ENCODE data around the gene ATP9B.

ATP9B gene

DNA sequence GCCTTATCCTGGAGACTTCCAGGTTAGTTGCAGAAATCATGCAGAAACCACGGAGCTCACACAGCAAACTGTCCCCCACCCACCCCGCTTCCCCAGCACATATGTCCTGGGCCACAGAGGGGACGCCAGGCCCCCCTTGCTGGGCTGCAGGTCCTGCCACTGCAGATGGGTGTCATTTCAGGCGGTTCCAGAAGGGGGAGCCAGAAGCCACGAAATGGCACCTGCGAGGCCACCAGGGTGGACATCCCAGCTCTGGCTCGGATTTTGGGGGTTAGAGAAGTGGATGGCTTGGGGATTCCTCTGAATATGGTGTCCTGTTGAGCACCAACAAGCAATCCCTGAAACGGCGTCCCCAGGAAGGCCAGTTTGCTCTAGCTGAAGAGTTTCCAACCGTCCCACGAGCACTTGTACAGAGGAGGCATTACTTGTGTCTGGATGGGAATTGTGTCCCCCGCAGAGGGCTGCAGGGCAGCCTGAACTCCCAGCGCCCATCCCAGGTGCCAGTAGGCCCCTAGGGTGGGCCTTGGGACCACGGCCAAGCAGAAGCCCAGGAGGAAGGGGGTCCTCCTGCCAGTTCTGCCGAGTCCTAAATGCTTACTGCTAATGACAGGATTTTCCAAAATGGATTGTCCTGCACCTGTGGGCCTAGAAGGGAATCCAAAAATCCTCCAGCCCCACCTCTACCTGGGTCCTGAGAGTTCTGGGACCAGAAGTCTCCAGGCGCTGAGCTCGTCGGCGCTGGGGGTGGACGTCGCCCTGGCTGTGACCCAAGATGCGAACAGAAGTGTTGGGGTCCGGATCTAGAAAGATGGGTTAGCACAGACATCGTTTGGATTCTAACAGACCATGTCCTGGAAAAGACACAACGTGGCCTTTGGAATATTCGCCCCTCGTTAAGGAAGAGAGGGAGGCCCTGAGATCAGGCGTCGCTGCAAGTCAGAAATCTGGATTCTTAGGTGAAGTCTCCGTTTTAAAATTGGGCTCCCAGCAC, 311.9 kb downstream of the ATP9B start:
- H3K36me3 ChIP-seq (ENCODE audit: control insufficient read depth, insufficient read depth, low read length), result no peaks in the 10 kb centered on the region
- H3K4me3 ChIP-seq (ENCODE audit: extremely low read depth, insufficient read depth, low read length, poor library complexity, severe bottlenecking), result no peak overlapping the region
- peaks cover 3% of the 10 kb centered on the region for H3K4me1 ChIP-seq (ENCODE audit: control insufficient read depth, insufficient read depth, low read length, poor library complexity, severe bottlenecking)
- no peaks in the 10 kb centered on the region for H3K9me3 ChIP-seq (ENCODE audit: control insufficient read depth, low read length)
- 67 to 68% methylated on average over 26 to 29 of the region's 30 CpGs for WGBS, 2 experiments (ENCODE audit: insufficient coverage in 2 of 2)
- H3K27ac ChIP-seq (ENCODE audit: low read depth, low read length, severe bottlenecking), result no peak overlapping the region

DNA sequence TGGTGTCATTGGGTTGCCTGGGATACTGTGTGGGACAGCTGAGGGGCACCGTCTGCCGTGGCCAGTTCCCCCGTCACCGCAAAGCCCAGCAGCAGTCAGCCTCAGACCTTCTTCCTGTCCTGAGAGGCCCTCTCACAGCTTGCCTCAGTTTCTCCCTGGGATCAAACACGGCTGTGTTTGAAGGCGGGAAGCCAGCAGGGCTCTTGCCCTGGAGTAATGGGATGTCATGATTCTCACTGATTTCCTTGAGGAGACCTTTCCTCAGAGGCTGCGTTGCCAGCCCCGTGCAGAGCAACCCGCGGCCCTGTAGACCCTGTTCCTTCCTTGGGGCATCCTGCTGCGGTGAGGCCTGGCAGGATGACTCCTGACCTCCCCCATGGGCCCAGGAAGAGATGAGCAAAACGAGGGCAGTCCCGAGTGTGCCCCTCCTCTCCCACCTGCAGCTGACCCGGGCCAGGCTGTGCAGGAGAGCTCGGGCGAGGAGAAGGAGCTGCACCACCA, 312.7 kb downstream of the ATP9B start:
- 85 to 92% methylated on average over 10 to 12 of the region's 16 CpGs for WGBS, 2 experiments (ENCODE audit: insufficient coverage in 2 of 2)
- H3K4me1 ChIP-seq (ENCODE audit: control insufficient read depth, insufficient read depth, low read length, poor library complexity, severe bottlenecking), result peaks cover 3% of the 10 kb centered on the region
- no peaks in the 10 kb centered on the region for H3K9me3 ChIP-seq (ENCODE audit: control insufficient read depth, low read length)
- no peaks in the 10 kb centered on the region for H3K36me3 ChIP-seq (ENCODE audit: control insufficient read depth, insufficient read depth, low read length)
- no peak overlapping the region for H3K4me3 ChIP-seq (ENCODE audit: extremely low read depth, insufficient read depth, low read length, poor library complexity, severe bottlenecking)
- H3K27ac ChIP-seq (ENCODE audit: low read depth, low read length, severe bottlenecking), result no peak overlapping the region

DNA sequence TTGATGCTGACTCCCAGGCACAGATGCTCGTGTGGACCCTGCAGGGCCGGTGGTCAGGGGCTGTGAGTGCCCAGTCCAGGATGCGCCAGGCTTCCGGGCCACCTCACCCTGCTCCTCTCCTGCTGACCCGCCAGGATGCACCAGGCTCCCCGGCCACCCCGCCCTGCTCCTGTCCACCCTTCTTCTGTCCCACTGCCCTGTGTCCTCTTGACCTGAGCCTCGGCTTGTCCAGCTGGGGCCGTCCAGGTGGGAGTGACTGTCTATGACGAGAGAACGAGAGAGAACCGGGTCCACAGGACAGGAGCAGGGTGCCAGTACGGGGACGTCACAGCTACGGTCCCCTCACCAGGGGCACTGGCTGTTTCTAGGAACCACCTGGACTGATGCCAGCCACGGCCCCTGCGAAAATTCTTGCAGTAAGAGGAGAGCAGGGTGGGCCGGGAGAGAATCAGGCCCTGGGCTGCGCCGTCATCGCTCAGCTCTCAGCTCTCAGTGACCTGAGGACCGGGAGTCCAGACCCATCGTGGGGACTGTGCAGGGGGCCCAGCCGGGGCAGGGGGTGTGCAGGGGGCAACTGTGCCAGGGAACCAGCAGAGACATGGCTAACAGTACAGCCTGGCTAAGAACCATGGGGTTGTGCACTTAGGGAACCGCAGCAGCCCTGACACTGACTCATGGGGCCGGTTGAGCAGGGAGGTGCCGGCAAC, 313.6 kb downstream of the ATP9B start:
- Histone ChIP-seq H3K4me1 (ENCODE audit: control insufficient read depth, insufficient read depth, low read length, poor library complexity, severe bottlenecking) (peaks cover 3% of the 10 kb centered on the region), H3K27ac (ENCODE audit: low read depth, low read length, severe bottlenecking) (no peak overlapping the region), H3K4me3 (ENCODE audit: extremely low read depth, insufficient read depth, low read length, poor library complexity, severe bottlenecking) (no peak overlapping the region), H3K9me3 (ENCODE audit: control insufficient read depth, low read length) (no peaks in the 10 kb centered on the region), H3K36me3 (ENCODE audit: control insufficient read depth, insufficient read depth, low read length) (no peaks in the 10 kb centered on the region)
- 94 to 95% methylated on average over 21 to 27 of the region's 27 CpGs for WGBS, 2 experiments (ENCODE audit: insufficient coverage in 2 of 2)

DNA sequence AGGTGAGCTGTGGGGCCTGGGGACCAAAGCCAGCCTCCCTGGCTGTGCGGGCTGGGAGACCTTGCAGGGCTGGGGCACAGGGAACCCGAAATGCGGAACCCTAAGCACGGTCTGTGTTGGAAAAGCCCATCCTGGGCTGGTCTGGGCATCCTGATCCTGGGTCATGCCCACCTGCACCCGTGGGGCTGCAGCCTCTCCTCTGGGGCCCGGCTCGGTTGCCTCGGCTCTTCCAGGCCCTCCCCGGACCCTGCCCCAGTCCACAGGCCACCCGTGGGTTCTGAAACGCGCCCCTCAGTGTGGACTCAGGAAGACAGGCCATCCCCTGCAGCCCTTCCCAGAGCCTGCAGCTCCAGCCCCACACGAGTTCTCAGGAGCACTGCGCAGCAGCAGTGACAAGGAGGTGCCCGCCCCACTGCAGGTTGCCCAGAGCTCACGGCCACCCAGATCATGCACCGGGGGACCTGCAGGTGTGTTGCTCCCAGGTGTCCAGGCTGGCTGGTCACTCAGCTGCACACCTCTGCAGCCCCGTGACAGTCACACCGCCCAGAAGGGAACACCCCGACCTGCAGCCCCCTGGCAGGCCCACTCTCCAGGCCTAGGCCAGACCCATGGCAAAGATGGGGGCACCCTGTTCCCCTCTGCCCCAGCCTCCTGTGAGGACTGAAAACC, 314.3 kb downstream of the ATP9B start:
- Histone ChIP-seq H3K9me3 (ENCODE audit: control insufficient read depth, low read length) (no peaks in the 10 kb centered on the region), H3K4me3 (ENCODE audit: extremely low read depth, insufficient read depth, low read length, poor library complexity, severe bottlenecking) (no peak overlapping the region), H3K27ac (ENCODE audit: low read depth, low read length, severe bottlenecking) (no peak overlapping the region), H3K36me3 (ENCODE audit: control insufficient read depth, insufficient read depth, low read length) (no peaks in the 10 kb centered on the region), H3K4me1 (ENCODE audit: control insufficient read depth, insufficient read depth, low read length, poor library complexity, severe bottlenecking) (peaks cover 8% of the 10 kb centered on the region)
- WGBS, 2 experiments (ENCODE audit: insufficient coverage in 2 of 2), result 92% methylated on average over 19 to 20 of the region's 20 CpGs

DNA sequence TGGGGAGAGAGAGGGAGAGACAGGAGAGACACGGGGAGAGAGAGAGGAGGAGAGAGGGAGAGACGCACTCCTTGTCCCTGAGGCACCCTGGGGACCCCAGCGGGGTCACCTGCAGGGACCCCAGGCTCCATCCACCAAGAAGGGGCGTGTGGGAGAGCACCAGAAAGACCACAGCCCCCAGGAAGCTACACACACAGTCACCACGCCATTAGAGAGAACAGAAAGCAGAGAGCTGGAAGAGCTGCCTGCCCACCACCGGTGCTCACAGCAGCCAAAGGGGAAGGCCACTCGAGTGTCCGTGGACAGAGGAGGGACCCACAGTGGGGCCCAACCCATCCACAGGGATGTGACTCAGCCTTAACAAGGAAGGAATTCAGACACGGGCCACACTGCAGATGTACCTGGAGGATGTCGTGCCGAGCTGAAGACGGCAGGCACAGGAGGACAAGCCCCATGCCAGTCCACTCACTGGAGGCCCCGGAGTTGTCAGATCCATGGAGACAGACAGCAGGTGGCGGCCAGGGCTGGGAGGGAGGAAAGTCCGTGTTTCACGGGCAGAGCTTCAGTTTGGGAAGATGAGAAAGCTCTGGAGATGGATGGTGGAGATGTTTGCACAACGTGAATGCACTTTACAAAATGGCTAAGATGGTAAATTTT, 315.1 kb downstream of the ATP9B start:
- Histone ChIP-seq H3K27ac (ENCODE audit: low read depth, low read length, severe bottlenecking) (no peak overlapping the region), H3K9me3 (ENCODE audit: control insufficient read depth, low read length) (no peaks in the 10 kb centered on the region), H3K36me3 (ENCODE audit: control insufficient read depth, insufficient read depth, low read length) (no peaks in the 10 kb centered on the region), H3K4me1 (ENCODE audit: control insufficient read depth, insufficient read depth, low read length, poor library complexity, severe bottlenecking) (peaks cover 11% of the 10 kb centered on the region), H3K4me3 (ENCODE audit: extremely low read depth, insufficient read depth, low read length, poor library complexity, severe bottlenecking) (no peak overlapping the region)
- WGBS, 2 experiments (ENCODE audit: insufficient coverage in 2 of 2), result 82 to 83% methylated on average over 12 to 13 of the region's 17 CpGs

DNA sequence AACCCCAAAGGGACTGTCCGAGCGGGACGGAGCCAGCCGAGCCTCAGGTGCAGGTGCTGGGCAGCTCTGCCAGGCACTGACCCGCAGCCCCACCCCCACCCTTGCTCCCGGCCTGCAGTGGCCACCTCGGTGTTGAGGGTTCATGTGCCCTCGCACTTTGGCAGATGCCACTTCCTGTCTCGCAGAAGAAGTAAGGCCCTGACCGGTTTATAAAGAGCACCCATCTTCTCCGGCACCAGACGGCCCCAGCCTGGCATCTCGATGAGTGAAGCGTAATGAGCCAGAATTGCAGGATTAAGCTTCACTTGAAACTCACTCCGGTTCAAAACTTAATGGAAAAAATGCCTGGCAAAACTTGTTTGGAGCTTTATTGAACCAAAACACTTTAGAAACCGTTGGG, 315.6 kb downstream of the ATP9B start:
- peaks cover 11% of the 10 kb centered on the region for H3K4me1 ChIP-seq (ENCODE audit: control insufficient read depth, insufficient read depth, low read length, poor library complexity, severe bottlenecking)
- 86 to 98% methylated on average over 12 to 15 of the region's 16 CpGs for WGBS, 2 experiments (ENCODE audit: insufficient coverage in 2 of 2)

DNA sequence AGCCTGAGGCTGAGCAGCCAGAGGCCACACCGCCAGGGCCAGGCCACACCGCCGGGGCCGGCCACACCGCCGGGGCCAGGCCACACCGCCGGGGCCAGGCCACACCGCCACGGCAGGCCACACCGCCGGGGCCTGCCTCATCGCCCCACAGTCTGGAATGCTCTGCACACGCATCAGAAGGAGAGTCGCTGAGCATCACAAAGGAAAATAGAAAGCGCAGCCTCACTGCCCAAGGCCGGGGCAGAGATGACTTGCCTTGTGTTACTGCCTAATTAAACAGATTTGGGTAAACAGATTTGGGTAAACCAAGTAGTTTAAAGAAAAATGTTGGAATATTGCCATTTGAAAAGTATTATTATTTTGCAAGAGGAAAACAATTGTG, 316.1 kb downstream of the ATP9B start:
- no peak overlapping the region for H3K27ac ChIP-seq (ENCODE audit: low read depth, low read length, severe bottlenecking)
- H3K36me3 ChIP-seq (ENCODE audit: control insufficient read depth, insufficient read depth, low read length), result no peaks in the 10 kb centered on the region
- no peaks in the 10 kb centered on the region for H3K9me3 ChIP-seq (ENCODE audit: control insufficient read depth, low read length)
- WGBS, 2 experiments (ENCODE audit: insufficient coverage in 2 of 2), result 74% methylated on average over 15 to 17 of the region's 17 CpGs
- H3K4me1 ChIP-seq (ENCODE audit: control insufficient read depth, insufficient read depth, low read length, poor library complexity, severe bottlenecking), result peaks cover 11% of the 10 kb centered on the region
- no peak overlapping the region for H3K4me3 ChIP-seq (ENCODE audit: extremely low read depth, insufficient read depth, low read length, poor library complexity, severe bottlenecking)

More for the DNA sequence above, 315.6 kb downstream of the ATP9B start:
- Histone ChIP-seq H3K4me3 (ENCODE audit: extremely low read depth, insufficient read depth, low read length, poor library complexity, severe bottlenecking) (no peak overlapping the region), H3K27ac (ENCODE audit: low read depth, low read length, severe bottlenecking) (no peak overlapping the region), H3K9me3 (ENCODE audit: control insufficient read depth, low read length) (no peaks in the 10 kb centered on the region), H3K36me3 (ENCODE audit: control insufficient read depth, insufficient read depth, low read length) (no peaks in the 10 kb centered on the region)

DNA sequence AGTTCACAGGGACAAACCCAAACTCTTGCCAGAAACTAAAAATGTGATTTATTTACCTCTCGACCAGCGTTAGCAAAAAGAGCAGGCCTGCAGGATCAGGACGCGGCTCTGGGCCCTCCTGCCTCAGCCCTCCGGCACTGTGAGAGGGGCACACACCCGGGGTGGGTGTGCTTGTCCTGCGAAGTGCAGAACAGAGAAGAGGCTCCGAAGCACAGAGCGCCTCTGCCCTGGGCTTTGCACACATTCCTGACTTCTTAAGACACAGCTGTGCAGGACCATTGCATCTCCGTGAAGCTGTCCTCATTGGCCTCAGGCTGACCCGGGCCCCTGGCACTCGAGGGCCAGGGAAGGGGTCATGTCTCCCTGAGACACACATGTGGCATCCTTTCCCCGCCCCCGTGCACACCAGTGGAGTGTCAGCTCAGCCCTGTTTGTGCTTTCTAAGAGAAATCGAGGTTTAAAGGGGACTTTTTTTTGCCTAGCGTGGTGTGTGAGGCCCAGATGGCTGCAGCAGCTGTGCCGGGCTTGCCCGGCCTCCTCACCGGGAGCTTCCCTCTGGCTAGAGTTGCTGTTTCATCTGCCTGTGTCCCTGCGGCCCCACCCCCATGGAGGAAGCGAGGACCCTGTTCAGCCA, 316.6 kb downstream of the ATP9B start:
- Histone ChIP-seq H3K27ac (ENCODE audit: low read depth, low read length, severe bottlenecking) (no peak overlapping the region), H3K4me3 (ENCODE audit: extremely low read depth, insufficient read depth, low read length, poor library complexity, severe bottlenecking) (no peak overlapping the region), H3K9me3 (ENCODE audit: control insufficient read depth, low read length) (no peaks in the 10 kb centered on the region), H3K36me3 (ENCODE audit: control insufficient read depth, insufficient read depth, low read length) (no peaks in the 10 kb centered on the region), H3K4me1 (ENCODE audit: control insufficient read depth, insufficient read depth, low read length, poor library complexity, severe bottlenecking) (peaks cover 11% of the 10 kb centered on the region)
- WGBS, 2 experiments (ENCODE audit: insufficient coverage in 2 of 2), result 89 to 94% methylated on average over 18 to 21 of the region's 21 CpGs

DNA sequence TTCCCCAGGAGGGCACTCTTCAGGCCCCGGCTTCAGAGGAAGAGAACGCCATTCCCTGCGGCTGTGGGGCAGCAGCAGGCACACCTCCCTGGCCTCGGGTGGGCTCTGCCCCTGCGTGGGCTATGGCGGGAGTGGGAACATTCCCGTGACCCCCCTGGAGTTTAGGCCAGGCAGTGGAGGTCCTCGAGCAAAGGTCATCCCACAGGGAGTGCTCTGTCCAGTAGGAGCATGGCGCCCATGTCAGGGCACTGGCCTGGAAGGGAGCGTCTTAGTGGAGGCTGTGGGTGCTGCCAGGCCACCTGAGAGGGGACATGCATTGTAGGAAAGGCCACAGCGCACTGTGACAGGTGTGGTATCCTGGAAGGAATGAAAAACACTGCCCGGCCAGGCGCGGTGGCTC, 317.4 kb downstream of the ATP9B start:
- no peak overlapping the region for H3K4me3 ChIP-seq (ENCODE audit: extremely low read depth, insufficient read depth, low read length, poor library complexity, severe bottlenecking)
- peaks cover 11% of the 10 kb centered on the region for H3K4me1 ChIP-seq (ENCODE audit: control insufficient read depth, insufficient read depth, low read length, poor library complexity, severe bottlenecking)
- WGBS, 2 experiments (ENCODE audit: insufficient coverage in 2 of 2), result 92 to 97% methylated on average over 13 to 14 of the region's 14 CpGs
- no peaks in the 10 kb centered on the region for H3K36me3 ChIP-seq (ENCODE audit: control insufficient read depth, insufficient read depth, low read length)
- no peaks in the 10 kb centered on the region for H3K9me3 ChIP-seq (ENCODE audit: control insufficient read depth, low read length)
- no peak overlapping the region for H3K27ac ChIP-seq (ENCODE audit: low read depth, low read length, severe bottlenecking)

DNA sequence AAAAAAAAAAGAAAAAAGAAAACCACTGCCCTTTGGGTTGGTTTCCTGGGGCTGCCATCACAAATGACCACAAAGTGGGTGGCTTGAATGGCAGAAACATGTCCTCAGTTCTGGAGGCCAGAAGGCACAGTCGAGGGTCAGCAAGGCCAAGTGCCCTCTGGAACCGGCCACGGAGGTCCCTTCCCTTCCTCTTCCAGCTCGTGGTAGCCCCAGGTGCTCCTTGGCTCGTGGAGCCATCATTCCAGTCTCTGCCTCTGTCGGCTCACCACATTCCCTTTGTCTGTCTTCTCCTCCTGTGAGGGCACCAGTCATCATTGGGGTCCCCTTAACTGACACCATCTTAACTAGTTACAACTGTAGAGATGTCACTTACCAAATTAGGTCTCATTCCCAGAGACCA, 318.0 kb downstream of the ATP9B start:
- Histone ChIP-seq H3K27ac (ENCODE audit: low read depth, low read length, severe bottlenecking) (no peak overlapping the region), H3K4me1 (ENCODE audit: control insufficient read depth, insufficient read depth, low read length, poor library complexity, severe bottlenecking) (peaks cover 11% of the 10 kb centered on the region), H3K9me3 (ENCODE audit: control insufficient read depth, low read length) (no peaks in the 10 kb centered on the region), H3K4me3 (ENCODE audit: extremely low read depth, insufficient read depth, low read length, poor library complexity, severe bottlenecking) (no peak overlapping the region), H3K36me3 (ENCODE audit: control insufficient read depth, insufficient read depth, low read length) (no peaks in the 10 kb centered on the region)
- WGBS, 2 experiments (ENCODE audit: insufficient coverage in 2 of 2), result 74 to 77% methylated on average over 6 of the region's 6 CpGs

All from mesodermal cell (in vitro differentiated cells).